HepG2 (cell line): ENCODE results near the gene HEPACAM. TPM values are rescaled to one million over a fixed set of nuclear protein-coding genes. Genes with fewer than 3 reads are reported as not detected.

Experiments used
- ATAC-seq: fragments of 200-7000 bp; cut with Tn5 transposase; 3 replicates; pipeline ENCODE4 v1.9.1; 2020; ENCODE audit warnings: mild to moderate bottlenecking, moderate library complexity
- BruUV-seq: library from RNA; stranded (reverse); fragments of 400-500 nt; replicated peaks from 2 replicates; lab custom pipeline; 2021; lab: Mats Ljungman, UMichigan
- CTCF ChIA-PET: fragments of 300-600 bp; formaldehyde crosslinking; extraction: SDS; loops from one replicate; lab custom pipeline; 2021; ENCODE audit warnings: low total read pairs, inconsistent platforms, low intra/inter-chr PET ratio; lab: Yijun Ruan, JAX
- POLR2A ChIA-PET: fragments of 350-600 bp; sonication (Branson Sonifier 250); formaldehyde crosslinking; loops from one replicate; lab custom pipeline; 2020; ENCODE audit warnings: antibody characterized with exemption, inconsistent platforms; lab: Yijun Ruan, JAX
- DNase-seq: peaks from one replicate; pipeline ENCODE4 v3.0.0-alpha.2; 2015; ENCODE audit warnings: low spot score
- FAIRE-seq: peaks from 3 replicates; lab custom pipeline; 2011; peaks lifted over from hg19 to GRCh38; lab: Jason Lieb, UNC
- H2AFZ ChIP-seq: one replicate; pipeline ENCODE4 v1.6.1; 2011; ENCODE audit warnings: low read length, inconsistent platforms
- H3K27ac ChIP-seq: fragments of 300-600 bp; 3 replicates; pipeline ENCODE4 v1.8.0; 2011; ENCODE audit warnings: mixed run types, mild to moderate bottlenecking, mixed read lengths, low read length, inconsistent platforms; ENCODE audit not compliant: insufficient read depth; ENCODE audit errors: extremely low read length
- H3K27me3 ChIP-seq, 2 experiments: fragments of 200-600 bp in 1 of 2; 2 replicates in 1 of 2; 3 replicates in 1 of 2; pipeline versions ENCODE4 v1.6.0 to v1.8.0; 2011; ENCODE audit warnings: low read length in 2 of 2, mild to moderate bottlenecking in 2 of 2, moderate library complexity in 2 of 2, inconsistent platforms in 1 of 2; ENCODE audit not compliant: insufficient read depth in 2 of 2, control insufficient read depth in 1 of 2
- H3K36me3 ChIP-seq, 2 experiments: fragments of 200-600 bp in 1 of 2; replicated peaks in 1 of 2; 2 replicates in 1 of 2; 3 replicates in 1 of 2; pipeline versions ENCODE4 v1.5.1 to v1.8.0; 2011; ENCODE audit warnings: low read length in 2 of 2, inconsistent platforms in 1 of 2; ENCODE audit not compliant: insufficient read depth in 2 of 2, control insufficient read depth in 1 of 2
- H3K4me1 ChIP-seq: 2 replicates; pipeline ENCODE4 v1.5.1; 2012; ENCODE audit warnings: low read length, inconsistent platforms; ENCODE audit not compliant: insufficient read depth
- H3K4me2 ChIP-seq: 2 replicates; pipeline ENCODE4 v1.6.0; 2011; ENCODE audit warnings: low read depth, low read length, inconsistent platforms
- H3K4me3 ChIP-seq, 3 experiments: fragments of 200-600 bp in 1 of 3; sonication (generic), shearing (Covaris generic) in 1 of 3; replicated peaks in 1 of 3; 2 replicates each; pipeline ENCODE4 v1.5.1; 2011 to 2016; ENCODE audit warnings: low read length in 3 of 3, inconsistent platforms in 2 of 3, low read depth in 2 of 3, mild to moderate bottlenecking in 2 of 3, control low read depth in 1 of 3, mixed read lengths in 1 of 3; ENCODE audit not compliant: insufficient read depth in 1 of 3
- H3K79me2 ChIP-seq: one replicate; pipeline ENCODE4 v1.6.1; 2011; ENCODE audit warnings: low read length, inconsistent platforms; ENCODE audit not compliant: insufficient read depth
- H3K9ac ChIP-seq: 2 replicates; pipeline ENCODE4 v1.6.0; 2011; ENCODE audit warnings: mild to moderate bottlenecking, low read depth, low read length, inconsistent platforms; ENCODE audit not compliant: insufficient read depth
- H3K9me3 ChIP-seq: 2 replicates; pipeline ENCODE4 v1.5.1; 2012; ENCODE audit warnings: mild to moderate bottlenecking, low read length
- H4K20me1 ChIP-seq: 2 replicates; pipeline ENCODE4 v1.6.0; 2011; ENCODE audit warnings: inconsistent platforms, mild to moderate bottlenecking, low read length, moderate library complexity; ENCODE audit not compliant: insufficient read depth
- NFE2L2 ChIP-seq: fragments of 150-350 bp; IDR thresholded peaks from 2 replicates; pipeline ENCODE4 v1.6.1; 2014; ENCODE audit warnings: low read length
- RELA ChIP-seq: sonication (generic); formaldehyde crosslinking; IDR thresholded peaks from 2 replicates; pipeline ENCODE4 v1.4.0; 2020; ENCODE audit warnings: missing genetic modification reagents
- ZNF20 ChIP-seq: sonication (generic); formaldehyde crosslinking; IDR thresholded peaks from 2 replicates; pipeline ENCODE4 v1.4.0; 2020; ENCODE audit warnings: mild to moderate bottlenecking, moderate library complexity, missing genetic modification reagents
- ZNF263 ChIP-seq: sonication (generic); formaldehyde crosslinking; IDR thresholded peaks from 2 replicates; pipeline ENCODE4 v1.4.0; 2020; ENCODE audit warnings: missing genetic modification reagents
- WGBS: methylation state at CpG from one replicate; pipeline ENCODE4 v1.1.6; 2017; ENCODE audit warnings: low lambda C conversion rate; 5-methylcytosine and 5-hydroxymethylcytosine counted together
- in situ Hi-C: cut with HindIII; loops from 2 replicates; pipeline ENCODE4 v1.10.0; 2017; ENCODE audit warnings: low pct_unique_long_range_greater_than_20kb; ENCODE audit not compliant: extremely low pct_ligation_motif_present
- intact Hi-C: fragments of 100-400 bp; cut with micrococcal nuclease; formaldehyde crosslinking; loops from one replicate; pipeline ENCODE4 v1.10.0; 2022; ENCODE audit not compliant: unreplicated experiment
- polyA plus RNA-seq, 8 experiments: library from polyadenylated mRNA; depleted of rRNA in 3 of 8; stranded (reverse) in 7 of 8; unstranded in 1 of 8; fragments of >200 nt; fragmentation: Illumina TruSeq in 4 of 8; extraction: Trizol in 4 of 8; gene quantifications; 2 replicates each; pipeline versions ENCODE4 v1.2.1 to v1.2.3, GENCODE V29; 2011 to 2016; ENCODE audit warnings: low read depth in 4 of 8, missing spikeins in 1 of 8, mixed read lengths in 1 of 8; ENCODE audit not compliant: insufficient read depth in 1 of 8
- total RNA-seq, 5 experiments: library from RNA; depleted of rRNA; stranded (reverse); fragments of >200 nt; fragmentation: Illumina TruSeq; extraction: Trizol; gene quantifications; 2 replicates each; pipeline ENCODE4 v1.2.3, GENCODE V29; 2016; ENCODE audit warnings: low read depth in 1 of 5
- TF ChIP-seq, protein P1 (sequence below): sonication (generic); formaldehyde crosslinking; IDR thresholded peaks from 2 replicates; pipeline ENCODE4 v1.4.0; 2020; ENCODE audit warnings: mild to moderate bottlenecking, low read depth, missing genetic modification reagents
- TF ChIP-seq, protein P2 (sequence below): sonication (generic); formaldehyde crosslinking; IDR thresholded peaks from 2 replicates; pipeline ENCODE4 v1.5.1; 2020; ENCODE audit warnings: mild to moderate bottlenecking, moderate library complexity, missing genetic modification reagents
- TF ChIP-seq, protein P3 (sequence below): sonication (generic); formaldehyde crosslinking; IDR thresholded peaks from 2 replicates; pipeline ENCODE4 v1.5.1; 2020; ENCODE audit warnings: mild to moderate bottlenecking, missing genetic modification reagents, borderline replicate concordance

HEPACAM gene
- total and polyA plus RNA-seq, 2 of the 13 experiments (the other 11 are each of a cell fraction or from before 2014, with no cell fraction given): 66.9 to 121 TPM

DNA sequence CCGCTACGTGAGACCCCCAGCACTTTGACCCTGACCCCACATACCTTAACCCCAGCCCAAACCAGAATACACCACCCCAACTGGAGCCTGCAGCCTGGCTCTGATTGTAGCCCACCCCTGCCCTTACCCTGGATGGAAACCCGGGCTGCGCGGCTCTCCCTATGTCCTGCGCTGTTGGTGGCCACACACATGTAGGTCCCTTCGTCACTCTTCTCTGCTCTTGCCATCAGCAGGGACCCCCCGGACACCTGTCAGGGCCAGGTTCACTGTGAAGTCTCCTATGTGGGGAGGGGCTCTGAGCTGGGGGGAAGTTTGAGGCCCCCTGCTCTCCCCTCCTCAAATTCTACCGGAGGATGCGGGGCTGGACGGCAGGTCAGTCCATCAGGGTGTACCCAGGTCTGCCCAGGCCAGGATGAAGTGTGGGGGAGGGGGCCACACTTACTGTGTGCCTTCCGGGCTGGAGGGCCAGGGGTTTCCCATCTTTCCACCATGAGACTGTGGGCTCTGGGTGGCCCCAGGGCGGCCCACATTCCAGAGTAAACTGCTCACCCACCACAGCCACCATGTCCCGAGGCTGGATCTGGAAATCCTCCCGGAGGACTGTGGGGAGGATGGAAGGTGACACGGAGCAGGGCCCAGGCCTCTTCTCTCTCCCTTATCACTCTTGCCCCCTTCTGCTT is 39.6 kb downstream of the HEPACAM start:
- no peaks in the 10 kb centered on the region for H3K9me3 ChIP-seq
- H4K20me1 ChIP-seq: no peaks in the 10 kb centered on the region
- intact Hi-C loops: no loop called here
- H3K9ac ChIP-seq: no peak overlapping the region
- POLR2A ChIA-PET: no interaction called here
- no peak for FAIRE-seq
- BruUV-seq: no TSS peak
- WGBS: 65% methylated on average over 8 of the region's 16 CpGs
- peak; percentile 53; the same call in 1 of the 2 replicates for TF ChIP-seq ZNF263
- TF ChIP-seq NFE2L2: no peak
- TF ChIP-seq, protein P1, sequence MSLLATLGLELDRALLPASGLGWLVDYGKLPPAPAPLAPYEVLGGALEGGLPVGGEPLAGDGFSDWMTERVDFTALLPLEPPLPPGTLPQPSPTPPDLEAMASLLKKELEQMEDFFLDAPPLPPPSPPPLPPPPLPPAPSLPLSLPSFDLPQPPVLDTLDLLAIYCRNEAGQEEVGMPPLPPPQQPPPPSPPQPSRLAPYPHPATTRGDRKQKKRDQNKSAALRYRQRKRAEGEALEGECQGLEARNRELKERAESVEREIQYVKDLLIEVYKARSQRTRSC (CRISPR knock-in tag): no peak
- TF ChIP-seq, all 625 proteins: peak for 1
- Histone ChIP-seq H3K36me3 (no peaks in the 10 kb centered on the region), H3K27me3 (peaks cover 0 to 50% of the 10 kb centered on the region in 2 experiments; a peak in 4 of 5 replicates), H3K79me2 (no peaks in the 10 kb centered on the region), H3K4me2 (peak overlapping the region; percentile 67; the same call in 1 of the 2 replicates), H2AFZ (no peak overlapping the region), H3K4me3 (peak overlapping the region in 1 of 3 experiments; percentile 34; a peak in 1 of 6 replicates), H3K4me1 (peaks cover 66% of the 10 kb centered on the region), H3K27ac (no peak overlapping the region)
- DNase-seq (no peak), ATAC-seq (no peak)
- CTCF ChIA-PET: no interaction called here
- in situ Hi-C loops: no loop called here

DNA sequence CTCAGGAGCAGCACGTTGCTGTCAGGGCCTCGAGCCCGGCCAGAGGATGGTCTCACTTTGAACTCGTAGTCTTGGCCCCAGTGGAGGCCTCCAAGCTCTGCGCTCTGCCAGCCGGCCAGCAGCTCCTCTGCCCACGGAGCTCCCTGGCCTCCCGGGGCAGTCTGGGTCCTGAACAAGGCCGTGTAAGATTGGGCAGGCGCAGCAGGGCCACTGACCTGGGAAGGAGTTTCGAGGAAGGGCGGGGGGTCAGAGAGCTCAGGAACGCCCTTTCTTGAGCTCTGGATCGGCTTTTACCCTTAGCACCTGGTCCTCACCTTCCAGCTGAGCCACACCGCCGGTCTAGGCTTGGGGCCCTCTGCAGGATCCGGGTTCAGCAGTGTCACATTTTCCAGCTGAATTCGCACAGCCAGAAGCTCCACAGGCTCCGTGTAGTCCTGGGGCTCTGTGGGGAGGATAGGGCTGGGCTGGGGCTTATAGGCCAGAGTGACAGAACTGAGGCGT is 40.3 kb downstream of the HEPACAM start:
- H3K4me3 ChIP-seq: peak overlapping the region in 1 of 3 experiments; percentile 34; a peak in 1 of 6 replicates
- no peak overlapping the region for H2AFZ ChIP-seq
- H3K79me2 ChIP-seq: no peaks in the 10 kb centered on the region
- peaks cover 0 to 49% of the 10 kb centered on the region in 2 experiments; a peak in 4 of 5 replicates for H3K27me3 ChIP-seq
- no peaks in the 10 kb centered on the region for H3K36me3 ChIP-seq
- DNase-seq (no peak), ATAC-seq (no peak; the same call in 2 of the 3 replicates), FAIRE-seq (no peak)
- H3K27ac ChIP-seq: no peak overlapping the region
- no peak overlapping the region for H3K9ac ChIP-seq
- in situ Hi-C loops: no loop called here
- no TSS peak for BruUV-seq
- 51% methylated on average over 8 of the region's 20 CpGs for WGBS
- H3K9me3 ChIP-seq: no peaks in the 10 kb centered on the region
- CTCF ChIA-PET: no interaction called here
- no peaks in the 10 kb centered on the region for H4K20me1 ChIP-seq
- peak overlapping the region; percentile 67; the same call in 1 of the 2 replicates for H3K4me2 ChIP-seq
- POLR2A ChIA-PET: no interaction called here
- intact Hi-C loops: no loop called here
- H3K4me1 ChIP-seq: peaks cover 62% of the 10 kb centered on the region
- TF ChIP-seq, protein P2, sequence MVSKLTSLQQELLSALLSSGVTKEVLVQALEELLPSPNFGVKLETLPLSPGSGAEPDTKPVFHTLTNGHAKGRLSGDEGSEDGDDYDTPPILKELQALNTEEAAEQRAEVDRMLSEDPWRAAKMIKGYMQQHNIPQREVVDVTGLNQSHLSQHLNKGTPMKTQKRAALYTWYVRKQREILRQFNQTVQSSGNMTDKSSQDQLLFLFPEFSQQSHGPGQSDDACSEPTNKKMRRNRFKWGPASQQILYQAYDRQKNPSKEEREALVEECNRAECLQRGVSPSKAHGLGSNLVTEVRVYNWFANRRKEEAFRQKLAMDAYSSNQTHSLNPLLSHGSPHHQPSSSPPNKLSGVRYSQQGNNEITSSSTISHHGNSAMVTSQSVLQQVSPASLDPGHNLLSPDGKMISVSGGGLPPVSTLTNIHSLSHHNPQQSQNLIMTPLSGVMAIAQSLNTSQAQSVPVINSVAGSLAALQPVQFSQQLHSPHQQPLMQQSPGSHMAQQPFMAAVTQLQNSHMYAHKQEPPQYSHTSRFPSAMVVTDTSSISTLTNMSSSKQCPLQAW (CRISPR knock-in tag): no peak
- TF ChIP-seq, protein P3, sequence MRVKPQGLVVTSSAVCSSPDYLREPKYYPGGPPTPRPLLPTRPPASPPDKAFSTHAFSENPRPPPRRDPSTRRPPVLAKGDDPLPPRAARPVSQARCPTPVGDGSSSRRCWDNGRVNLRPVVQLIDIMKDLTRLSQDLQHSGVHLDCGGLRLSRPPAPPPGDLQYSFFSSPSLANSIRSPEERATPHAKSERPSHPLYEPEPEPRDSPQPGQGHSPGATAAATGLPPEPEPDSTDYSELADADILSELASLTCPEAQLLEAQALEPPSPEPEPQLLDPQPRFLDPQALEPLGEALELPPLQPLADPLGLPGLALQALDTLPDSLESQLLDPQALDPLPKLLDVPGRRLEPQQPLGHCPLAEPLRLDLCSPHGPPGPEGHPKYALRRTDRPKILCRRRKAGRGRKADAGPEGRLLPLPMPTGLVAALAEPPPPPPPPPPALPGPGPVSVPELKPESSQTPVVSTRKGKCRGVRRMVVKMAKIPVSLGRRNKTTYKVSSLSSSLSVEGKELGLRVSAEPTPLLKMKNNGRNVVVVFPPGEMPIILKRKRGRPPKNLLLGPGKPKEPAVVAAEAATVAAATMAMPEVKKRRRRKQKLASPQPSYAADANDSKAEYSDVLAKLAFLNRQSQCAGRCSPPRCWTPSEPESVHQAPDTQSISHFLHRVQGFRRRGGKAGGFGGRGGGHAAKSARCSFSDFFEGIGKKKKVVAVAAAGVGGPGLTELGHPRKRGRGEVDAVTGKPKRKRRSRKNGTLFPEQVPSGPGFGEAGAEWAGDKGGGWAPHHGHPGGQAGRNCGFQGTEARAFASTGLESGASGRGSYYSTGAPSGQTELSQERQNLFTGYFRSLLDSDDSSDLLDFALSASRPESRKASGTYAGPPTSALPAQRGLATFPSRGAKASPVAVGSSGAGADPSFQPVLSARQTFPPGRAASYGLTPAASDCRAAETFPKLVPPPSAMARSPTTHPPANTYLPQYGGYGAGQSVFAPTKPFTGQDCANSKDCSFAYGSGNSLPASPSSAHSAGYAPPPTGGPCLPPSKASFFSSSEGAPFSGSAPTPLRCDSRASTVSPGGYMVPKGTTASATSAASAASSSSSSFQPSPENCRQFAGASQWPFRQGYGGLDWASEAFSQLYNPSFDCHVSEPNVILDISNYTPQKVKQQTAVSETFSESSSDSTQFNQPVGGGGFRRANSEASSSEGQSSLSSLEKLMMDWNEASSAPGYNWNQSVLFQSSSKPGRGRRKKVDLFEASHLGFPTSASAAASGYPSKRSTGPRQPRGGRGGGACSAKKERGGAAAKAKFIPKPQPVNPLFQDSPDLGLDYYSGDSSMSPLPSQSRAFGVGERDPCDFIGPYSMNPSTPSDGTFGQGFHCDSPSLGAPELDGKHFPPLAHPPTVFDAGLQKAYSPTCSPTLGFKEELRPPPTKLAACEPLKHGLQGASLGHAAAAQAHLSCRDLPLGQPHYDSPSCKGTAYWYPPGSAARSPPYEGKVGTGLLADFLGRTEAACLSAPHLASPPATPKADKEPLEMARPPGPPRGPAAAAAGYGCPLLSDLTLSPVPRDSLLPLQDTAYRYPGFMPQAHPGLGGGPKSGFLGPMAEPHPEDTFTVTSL (CRISPR knock-in tag): no peak
- TF ChIP-seq ZNF20 (CRISPR knock-in tag) (no peak), RELA (CRISPR knock-in tag) (no peak)
